Loucy (cell line): ENCODE results near the gene DISC1.
"Not testable (repeated sequence)": the region's sequence is repeated elsewhere in the genome, so short reads cannot be mapped to it uniquely, and the experiment has no call there.

Experiments used
- EZH2phosphoT487 ChIP-seq: fragments of 200-600 bp; IDR thresholded peaks from 2 replicates; pipeline ENCODE4 v1.6.1; 2018; ENCODE audit warnings: antibody characterized with exemption, mild to moderate bottlenecking, moderate library complexity, borderline replicate concordance
- TF ChIP-seq, protein P1 (sequence below): fragments of 200-600 bp; sonication (generic); conservative IDR thresholded peaks from 2 replicates; pipeline ENCODE4 v1.5.1; 2014; ENCODE audit warnings: mild to moderate bottlenecking, antibody characterized with exemption, low read length

DNA sequence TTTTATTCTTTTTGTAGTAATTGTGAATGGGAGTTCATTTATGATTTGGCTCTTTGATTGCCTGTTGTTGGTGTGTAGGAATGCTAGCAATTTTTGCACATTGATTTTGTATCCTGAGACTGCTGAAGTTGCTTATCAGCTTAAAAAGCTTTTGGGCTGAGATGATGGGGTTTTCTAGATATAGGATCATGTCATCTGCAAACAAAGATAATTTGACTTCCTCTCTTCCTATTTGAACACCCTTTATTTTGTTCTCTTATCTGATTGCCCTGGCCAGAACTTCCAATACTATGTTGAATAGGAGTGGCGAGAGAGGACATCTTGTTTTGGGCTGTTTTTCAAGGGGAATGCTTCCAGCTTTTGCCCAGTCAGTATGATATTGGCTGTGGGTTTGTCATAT, 31.6 kb downstream of the DISC1 start:
- TF ChIP-seq, protein P1, sequence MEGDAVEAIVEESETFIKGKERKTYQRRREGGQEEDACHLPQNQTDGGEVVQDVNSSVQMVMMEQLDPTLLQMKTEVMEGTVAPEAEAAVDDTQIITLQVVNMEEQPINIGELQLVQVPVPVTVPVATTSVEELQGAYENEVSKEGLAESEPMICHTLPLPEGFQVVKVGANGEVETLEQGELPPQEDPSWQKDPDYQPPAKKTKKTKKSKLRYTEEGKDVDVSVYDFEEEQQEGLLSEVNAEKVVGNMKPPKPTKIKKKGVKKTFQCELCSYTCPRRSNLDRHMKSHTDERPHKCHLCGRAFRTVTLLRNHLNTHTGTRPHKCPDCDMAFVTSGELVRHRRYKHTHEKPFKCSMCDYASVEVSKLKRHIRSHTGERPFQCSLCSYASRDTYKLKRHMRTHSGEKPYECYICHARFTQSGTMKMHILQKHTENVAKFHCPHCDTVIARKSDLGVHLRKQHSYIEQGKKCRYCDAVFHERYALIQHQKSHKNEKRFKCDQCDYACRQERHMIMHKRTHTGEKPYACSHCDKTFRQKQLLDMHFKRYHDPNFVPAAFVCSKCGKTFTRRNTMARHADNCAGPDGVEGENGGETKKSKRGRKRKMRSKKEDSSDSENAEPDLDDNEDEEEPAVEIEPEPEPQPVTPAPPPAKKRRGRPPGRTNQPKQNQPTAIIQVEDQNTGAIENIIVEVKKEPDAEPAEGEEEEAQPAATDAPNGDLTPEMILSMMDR, result not testable (repeated sequence)
- not testable (repeated sequence) for TF ChIP-seq EZH2phosphoT487
